Tibial nerve (tissue), 3 donors: ENCODE results near the gene QTRT2.

Experiments used
- POLR2A ChIP-seq, 2 donors: fragments of 450-650 bp; IDR thresholded peaks; one replicate each; pipeline ENCODE4 v1.6.1; 2017; ENCODE audit warnings: antibody characterized with exemption in 2 of 2, mild to moderate bottlenecking in 2 of 2, moderate library complexity in 2 of 2
- TF ChIP-seq, protein P1 (sequence below), 5 experiments: fragments of 200-600 bp in 3 of 5; fragments of 450-650 bp in 2 of 5; sonication (generic) in 3 of 5; IDR thresholded peaks; one replicate each; pipeline ENCODE4 v1.5.1; 2016 to 2019; ENCODE audit warnings: antibody characterized with exemption in 5 of 5, mild to moderate bottlenecking in 3 of 5, moderate library complexity in 2 of 5

GRCh38 chr3:114103858-114104257 is 47.3 kb downstream of the QTRT2 start:
- no peak for TF ChIP-seq POLR2A (IDR thresholded peaks at IDR 0.05)
- TF ChIP-seq, protein P1, sequence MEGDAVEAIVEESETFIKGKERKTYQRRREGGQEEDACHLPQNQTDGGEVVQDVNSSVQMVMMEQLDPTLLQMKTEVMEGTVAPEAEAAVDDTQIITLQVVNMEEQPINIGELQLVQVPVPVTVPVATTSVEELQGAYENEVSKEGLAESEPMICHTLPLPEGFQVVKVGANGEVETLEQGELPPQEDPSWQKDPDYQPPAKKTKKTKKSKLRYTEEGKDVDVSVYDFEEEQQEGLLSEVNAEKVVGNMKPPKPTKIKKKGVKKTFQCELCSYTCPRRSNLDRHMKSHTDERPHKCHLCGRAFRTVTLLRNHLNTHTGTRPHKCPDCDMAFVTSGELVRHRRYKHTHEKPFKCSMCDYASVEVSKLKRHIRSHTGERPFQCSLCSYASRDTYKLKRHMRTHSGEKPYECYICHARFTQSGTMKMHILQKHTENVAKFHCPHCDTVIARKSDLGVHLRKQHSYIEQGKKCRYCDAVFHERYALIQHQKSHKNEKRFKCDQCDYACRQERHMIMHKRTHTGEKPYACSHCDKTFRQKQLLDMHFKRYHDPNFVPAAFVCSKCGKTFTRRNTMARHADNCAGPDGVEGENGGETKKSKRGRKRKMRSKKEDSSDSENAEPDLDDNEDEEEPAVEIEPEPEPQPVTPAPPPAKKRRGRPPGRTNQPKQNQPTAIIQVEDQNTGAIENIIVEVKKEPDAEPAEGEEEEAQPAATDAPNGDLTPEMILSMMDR (IDR thresholded peaks at IDR 0.05), result no peak
